Neural cell (in vitro differentiated cells): Measurements from ENCODE around the gene MBD2. TPM values are rescaled to one million over a fixed set of nuclear protein-coding genes. Genes with fewer than 3 reads are reported as not detected.

Experiments
- REST ChIP-seq: IDR thresholded peaks from 2 replicates; pipeline ENCODE4 v1.6.1; 2012; ENCODE audit warnings: borderline replicate concordance
- SMC3 ChIP-seq: fragments of 450-650 bp; conservative IDR thresholded peaks from 2 replicates; pipeline ENCODE4 v1.6.1; 2014; ENCODE audit warnings: antibody characterized with exemption, mild to moderate bottlenecking, moderate library complexity; ENCODE audit not compliant: poor library complexity
- polyA plus RNA-seq: library from polyadenylated mRNA; depleted of rRNA; stranded (reverse); fragments of >200 nt; gene quantifications from 2 replicates; pipeline ENCODE4 v1.2.3, GENCODE V29; 2014
- small RNA-seq, 3 experiments: library from RNA; depleted of rRNA; stranded (forward); fragments of <200 nt; gene quantifications; one replicate each; pipeline ENCODE3, GENCODE V24; 2012

The MBD2 gene
- polyA plus RNA-seq, 1 donor from 2014 or later, result 16.4 TPM

GRCh38 chr18:54102123-54102522 is 122.3 kb downstream of the MBD2 start (continued):
- TF ChIP-seq REST (no peak), SMC3 (no peak)

Small RNAs within 50 kb of the gene (small RNA-seq; reads per million reads assigned to genes)
- 153 to 273 (median 159) reads per million in 3 experiments for gene SNORA37

Other genes with a start within 250 kb of the MBD2 start
- gene POLI, start 44.8 kb upstream of the MBD2 start, polyA plus RNA-seq, result 43.4 and 46.7 TPM in 2 replicates
- not detected in 2 replicates for gene STARD6, start 133.2 kb upstream of the MBD2 start, polyA plus RNA-seq
- gene C18orf54, start 133.2 kb upstream of the MBD2 start, polyA plus RNA-seq, result 2.2 and 2.3 TPM in 2 replicates